RKO (cell line): Measurements from ENCODE around the gene ADAP1.
"Not testable (repeated sequence)": the region's sequence is repeated elsewhere in the genome, so short reads cannot be mapped to it uniquely, and the experiment has no call there.

Experiments
- DNase-seq: peaks from one replicate; pipeline ENCODE4 v3.0.0-alpha.2; 2016; ENCODE audit warnings: low spot score

Gene ADAP1

GRCh38 chr7:908591-909357 is 45.7 kb downstream of the ADAP1 start:
- DNase-seq = not testable (repeated sequence)

DNA sequence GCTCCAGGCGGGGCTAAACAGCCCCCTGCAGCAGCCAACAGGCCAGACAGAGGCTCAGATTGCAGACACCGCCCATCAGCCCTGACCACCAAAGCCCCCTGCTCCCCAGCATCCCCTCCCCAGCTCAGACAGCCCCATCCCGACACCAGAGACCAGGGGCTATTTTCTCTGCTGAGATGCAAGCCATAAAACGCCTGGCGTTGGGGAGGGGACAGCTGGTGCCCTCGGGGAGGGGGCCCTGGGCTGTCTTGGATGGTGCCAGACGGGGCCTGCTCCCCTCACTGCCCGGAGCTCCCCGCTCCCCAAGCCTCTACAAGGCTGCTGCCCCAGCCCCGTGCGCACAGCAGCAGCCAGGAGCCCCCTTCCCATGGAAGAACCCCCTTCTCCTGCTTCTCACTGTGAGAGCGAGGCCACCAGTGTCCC is 46.3 kb downstream of the ADAP1 start:
- no peak for DNase-seq

GRCh38 chr7:907158-907980 is 47.1 kb downstream of the ADAP1 start:
- DNase-seq = no peak

- peak; percentile 37 for DNase-seq
These were observed 47.7 kb downstream of the ADAP1 start for GRCh38 chr7:906776-907157.

DNA sequence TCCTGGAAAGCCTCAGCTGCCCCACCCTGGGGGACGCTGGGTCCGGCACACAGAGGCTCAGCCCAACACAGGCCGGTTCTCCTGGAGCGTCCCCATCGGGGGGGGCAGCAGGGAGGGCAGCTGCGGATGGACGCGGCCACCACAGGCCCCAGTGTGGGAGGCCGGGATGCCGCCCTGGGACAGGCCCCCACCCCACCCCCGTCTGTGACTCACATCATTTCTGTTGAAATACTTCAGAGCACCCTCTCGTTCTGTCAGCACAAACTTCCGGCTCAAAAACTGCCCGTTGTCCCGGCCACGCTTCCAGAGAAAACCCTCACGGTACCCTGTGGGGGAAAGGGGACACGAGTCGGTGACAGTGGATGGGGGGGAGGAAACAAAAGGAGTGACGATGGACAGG is 49.6 kb downstream of the ADAP1 start:
- DNase-seq = no peak

GRCh38 chr7:903921-904755 is 50.3 kb downstream of the ADAP1 start:
- no peak for DNase-seq

GRCh38 chr7:902996-903395 is 51.5 kb downstream of the ADAP1 start:
- no peak for DNase-seq

GRCh38 chr7:901388-902154 is 52.9 kb downstream of the ADAP1 start:
- peak; percentile 78 for DNase-seq

- no peak for DNase-seq
These were observed 53.5 kb downstream of the ADAP1 start for GRCh38 chr7:901041-901387.

GRCh38 chr7:900331-901040 is 54.0 kb downstream of the ADAP1 start:
- DNase-seq = no peak

GRCh38 chr7:899806-900205 is 54.7 kb downstream of the ADAP1 start:
- no peak for DNase-seq

GRCh38 chr7:898855-899681 is 55.4 kb downstream of the ADAP1 start:
- no peak for DNase-seq

GRCh38 chr7:898460-898854 is 56.0 kb downstream of the ADAP1 start:
- no peak for DNase-seq

DNA sequence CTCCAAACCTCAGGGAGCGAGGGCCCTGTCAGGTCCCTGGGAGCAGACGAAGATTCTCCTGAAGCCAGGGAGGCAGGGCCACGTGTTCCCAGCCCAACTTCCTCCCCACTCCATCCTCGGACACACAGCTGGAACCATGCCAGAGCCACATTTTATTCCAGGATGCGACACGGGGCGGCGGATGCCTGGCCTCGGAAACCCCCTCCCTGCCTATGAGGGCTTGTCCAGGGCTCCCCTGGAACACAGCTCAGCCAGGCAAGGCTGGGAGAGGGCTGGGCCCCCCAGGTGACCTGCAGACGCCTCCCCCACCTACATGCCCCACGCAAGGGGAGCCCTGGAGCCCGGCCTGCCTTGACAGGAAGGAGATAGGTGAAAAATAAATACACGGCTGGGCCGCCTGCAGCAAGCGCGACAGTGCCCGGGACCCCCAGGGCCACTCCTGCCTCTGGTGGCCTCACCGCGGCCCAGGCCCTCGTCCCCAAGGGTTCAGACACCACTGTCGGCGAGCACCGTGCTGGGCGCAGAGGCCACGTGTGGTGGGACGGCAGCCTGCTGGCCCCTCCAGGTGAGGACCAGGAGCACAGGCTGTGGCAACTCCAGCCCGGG is 56.6 kb downstream of the ADAP1 start:
- DNase-seq = no peak

DNA sequence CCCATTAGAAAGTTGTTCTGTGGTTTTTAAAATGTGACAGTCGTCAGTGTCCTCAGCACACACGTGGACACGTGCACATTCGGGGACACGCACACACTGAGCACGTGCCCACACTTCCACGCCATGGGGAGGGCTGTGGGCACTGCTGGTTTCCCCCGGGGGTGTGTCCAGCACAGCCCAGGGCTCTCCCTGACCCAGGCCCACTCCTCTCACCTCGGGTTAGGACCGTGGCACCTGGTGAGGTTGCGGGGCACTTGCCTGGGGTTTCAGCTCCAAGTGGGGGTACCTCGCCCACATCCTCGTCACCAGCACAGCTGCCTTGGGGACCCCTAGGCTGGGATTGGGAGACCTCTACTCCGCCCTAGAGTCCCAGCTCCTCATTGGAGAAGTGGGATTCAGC is 57.4 kb downstream of the ADAP1 start:
- DNase-seq = no peak

DNA sequence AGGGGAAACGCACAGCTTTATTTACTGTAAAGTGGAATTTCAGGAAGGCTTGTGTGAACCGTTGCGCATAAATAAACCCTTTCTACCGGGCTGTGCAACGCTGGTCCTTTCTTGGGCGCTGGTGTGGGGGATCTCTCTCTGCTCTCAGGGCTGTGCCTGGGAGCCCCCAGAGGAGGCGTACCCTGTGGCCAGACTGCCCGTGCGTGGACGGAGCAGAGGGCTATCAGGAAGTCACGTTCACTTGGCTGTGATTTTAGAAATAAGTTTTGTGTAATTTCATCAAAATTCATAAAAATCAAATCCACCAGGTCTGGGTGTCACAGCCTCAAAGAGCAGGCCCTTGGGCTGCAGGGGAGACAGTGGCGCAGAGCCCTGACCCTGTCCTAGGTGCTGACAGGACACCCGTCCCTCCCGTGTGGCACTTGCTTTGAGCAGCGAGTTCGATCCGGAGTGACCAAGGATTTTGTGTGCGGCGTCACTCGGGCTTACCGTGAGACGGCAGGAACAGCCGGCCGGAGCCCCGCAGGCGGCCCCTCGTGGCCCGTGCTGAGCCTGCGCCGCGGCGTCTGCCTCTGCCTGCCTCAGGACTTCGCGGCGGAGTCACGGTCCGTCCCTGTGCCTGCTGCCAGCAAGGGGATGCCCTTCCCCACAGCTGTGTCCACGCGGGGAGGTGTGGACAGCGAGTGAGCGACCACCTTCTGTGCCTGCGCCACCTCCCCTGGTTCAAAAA is 58.0 kb downstream of the ADAP1 start:
- no peak for DNase-seq

DNA sequence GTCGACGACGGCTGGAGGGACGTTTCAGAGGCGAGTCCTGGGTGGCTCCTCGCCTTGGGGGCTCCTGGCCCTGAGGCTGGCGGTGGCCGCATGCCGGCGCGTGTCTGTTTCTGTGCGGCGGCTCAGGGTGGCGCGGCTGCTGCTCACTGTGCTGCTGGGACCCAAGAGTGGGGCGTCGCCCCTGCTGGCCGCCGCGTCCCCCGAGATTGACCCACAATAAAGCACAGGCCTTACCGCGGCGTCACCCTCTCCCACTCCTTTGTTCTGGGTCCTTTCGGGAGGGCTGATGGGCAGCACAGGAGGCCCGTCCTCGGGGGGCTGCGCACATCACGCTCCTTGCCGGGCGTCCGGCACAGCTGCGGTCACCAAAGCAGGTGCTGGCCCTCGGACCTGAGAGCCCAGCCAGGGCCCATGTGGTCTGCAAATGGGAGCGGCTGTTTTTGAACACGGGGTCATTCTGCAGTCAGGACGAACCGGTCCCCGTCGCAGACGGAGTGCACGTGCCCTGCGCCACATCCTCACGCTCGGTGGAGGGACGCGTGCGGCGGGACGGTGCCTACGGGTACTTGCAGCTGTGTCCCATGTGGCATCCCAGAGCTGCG is 58.9 kb downstream of the ADAP1 start:
- DNase-seq = no peak

GRCh38 chr7:894927-895450 is 59.5 kb downstream of the ADAP1 start:
- no peak for DNase-seq
